Stomach (tissue), 4 donors: Measurements from ENCODE around the gene PLEKHG5.

Source experiments
- EP300 ChIP-seq: sonication (generic); formaldehyde crosslinking; IDR thresholded peaks from one replicate; pipeline ENCODE4 v1.6.1; 2017; ENCODE audit warnings: antibody characterized with exemption
- POLR2A ChIP-seq, 4 donors: fragments of 450-650 bp; IDR thresholded peaks; one replicate each; pipeline ENCODE4 v1.6.1; 2016; ENCODE audit warnings: antibody characterized with exemption in 4 of 4, control low read depth in 2 of 4, mild to moderate bottlenecking in 1 of 4, moderate library complexity in 1 of 4
- POLR2AphosphoS5 ChIP-seq, 3 donors: sonication (generic); formaldehyde crosslinking; IDR thresholded peaks; one replicate each; pipeline ENCODE4 v1.6.1; 2016; ENCODE audit warnings: antibody characterized with exemption in 3 of 3
- TF ChIP-seq, protein P1 (sequence below), 7 experiments: fragments of 450-650 bp in 4 of 7; fragments of 200-600 bp in 3 of 7; sonication (generic) in 3 of 7; IDR thresholded peaks; one replicate each; pipeline ENCODE4 v1.5.1; 2016 to 2019; ENCODE audit warnings: antibody characterized with exemption in 7 of 7, control low read depth in 2 of 7, mild to moderate bottlenecking in 1 of 7

DNA sequence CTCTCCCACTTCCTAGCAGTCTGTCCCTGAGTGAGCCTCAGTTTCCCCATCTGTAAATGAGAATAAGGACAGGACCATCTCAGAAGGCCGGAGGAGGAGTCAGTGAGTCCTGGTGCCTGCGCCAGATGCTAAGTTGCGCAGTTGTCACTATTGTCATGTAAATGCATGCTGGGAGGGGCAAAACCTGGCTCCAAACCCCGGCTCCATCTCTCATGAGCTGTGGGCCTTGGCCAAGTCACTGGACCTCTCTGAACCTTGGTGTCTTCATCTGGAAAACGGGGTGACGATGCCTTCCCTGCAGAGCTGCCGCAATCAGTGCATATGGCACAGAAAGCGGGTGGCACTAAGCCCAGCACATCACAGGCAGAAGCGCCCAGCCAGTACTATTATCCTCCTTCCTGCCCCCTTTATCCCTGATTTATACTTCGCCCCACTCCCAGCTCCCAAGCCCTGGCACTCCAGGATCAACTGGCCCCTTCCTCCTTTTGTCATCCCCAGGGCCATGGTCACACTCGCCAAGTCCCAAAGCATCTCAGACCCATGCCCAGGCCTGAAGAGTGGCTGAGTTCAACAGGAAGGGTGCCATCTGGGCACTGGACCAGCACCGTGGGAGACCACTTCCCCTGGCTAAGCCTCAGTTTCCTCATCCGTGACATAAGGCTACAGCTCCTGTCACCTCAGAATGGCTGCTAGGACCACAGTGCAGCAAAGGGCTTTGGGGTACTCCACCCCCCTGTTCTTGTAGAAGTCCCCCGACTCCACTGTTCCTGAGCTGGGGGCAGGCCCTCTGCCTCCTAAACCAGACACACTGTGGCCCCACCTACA is 4.3 kb upstream of the PLEKHG5 start:
- TF ChIP-seq EP300 (no peak), POLR2AphosphoS5 (IDR thresholded peaks at IDR 0.05) (no peak), POLR2A (IDR thresholded peaks at IDR 0.05) (no peak)
- TF ChIP-seq, protein P1, sequence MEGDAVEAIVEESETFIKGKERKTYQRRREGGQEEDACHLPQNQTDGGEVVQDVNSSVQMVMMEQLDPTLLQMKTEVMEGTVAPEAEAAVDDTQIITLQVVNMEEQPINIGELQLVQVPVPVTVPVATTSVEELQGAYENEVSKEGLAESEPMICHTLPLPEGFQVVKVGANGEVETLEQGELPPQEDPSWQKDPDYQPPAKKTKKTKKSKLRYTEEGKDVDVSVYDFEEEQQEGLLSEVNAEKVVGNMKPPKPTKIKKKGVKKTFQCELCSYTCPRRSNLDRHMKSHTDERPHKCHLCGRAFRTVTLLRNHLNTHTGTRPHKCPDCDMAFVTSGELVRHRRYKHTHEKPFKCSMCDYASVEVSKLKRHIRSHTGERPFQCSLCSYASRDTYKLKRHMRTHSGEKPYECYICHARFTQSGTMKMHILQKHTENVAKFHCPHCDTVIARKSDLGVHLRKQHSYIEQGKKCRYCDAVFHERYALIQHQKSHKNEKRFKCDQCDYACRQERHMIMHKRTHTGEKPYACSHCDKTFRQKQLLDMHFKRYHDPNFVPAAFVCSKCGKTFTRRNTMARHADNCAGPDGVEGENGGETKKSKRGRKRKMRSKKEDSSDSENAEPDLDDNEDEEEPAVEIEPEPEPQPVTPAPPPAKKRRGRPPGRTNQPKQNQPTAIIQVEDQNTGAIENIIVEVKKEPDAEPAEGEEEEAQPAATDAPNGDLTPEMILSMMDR (IDR thresholded peaks at IDR 0.05), result no peak
